Fibroblast of pulmonary artery (primary cell): ENCODE results near the gene XYLT1.

ENCODE experiments used
- DNase-seq: peaks from one replicate; pipeline ENCODE4 v3.0.0-alpha.2; 2010; ENCODE audit warnings: low read depth
- H3K4me3 ChIP-seq: replicated peaks from 2 replicates; pipeline ENCODE4 v1.5.1; 2011; ENCODE audit warnings: low read depth, mild to moderate bottlenecking, control low read depth, low read length, moderate library complexity
- CTCF ChIP-seq: IDR thresholded peaks from 2 replicates; pipeline ENCODE4 v1.5.1; 2011; ENCODE audit warnings: mild to moderate bottlenecking, control low read depth, low read length, inconsistent platforms; ENCODE audit errors: missing control alignments

XYLT1 gene

DNA sequence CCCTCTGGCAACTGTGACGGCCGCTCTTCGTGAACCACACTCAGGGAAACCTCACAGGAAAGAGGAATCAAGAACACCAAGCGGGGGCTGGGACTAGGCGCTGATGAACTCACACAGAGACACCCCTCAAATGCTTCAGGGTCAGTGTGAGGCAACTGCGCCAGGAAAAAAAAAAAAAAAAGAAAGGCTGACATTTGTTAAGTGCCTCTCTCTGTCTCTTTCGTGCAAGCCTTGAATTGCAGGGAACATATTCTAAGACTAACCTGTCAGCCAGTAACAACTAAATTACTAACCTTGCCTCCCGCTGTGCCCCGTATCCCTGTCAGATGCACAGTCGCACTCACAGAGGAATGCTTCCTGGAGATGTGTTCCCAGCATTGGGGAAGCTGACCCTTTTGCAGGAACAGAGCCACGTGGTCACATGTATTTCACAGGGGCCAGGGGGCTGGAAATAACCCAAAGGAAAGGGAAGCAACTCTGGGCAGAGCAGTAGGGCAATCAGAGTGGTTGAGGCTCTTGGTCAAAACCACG lies 247.8 kb downstream of the XYLT1 start:
- no peak for TF ChIP-seq CTCF
- H3K4me3 ChIP-seq = no peak overlapping the region
- no peak for DNase-seq

DNA sequence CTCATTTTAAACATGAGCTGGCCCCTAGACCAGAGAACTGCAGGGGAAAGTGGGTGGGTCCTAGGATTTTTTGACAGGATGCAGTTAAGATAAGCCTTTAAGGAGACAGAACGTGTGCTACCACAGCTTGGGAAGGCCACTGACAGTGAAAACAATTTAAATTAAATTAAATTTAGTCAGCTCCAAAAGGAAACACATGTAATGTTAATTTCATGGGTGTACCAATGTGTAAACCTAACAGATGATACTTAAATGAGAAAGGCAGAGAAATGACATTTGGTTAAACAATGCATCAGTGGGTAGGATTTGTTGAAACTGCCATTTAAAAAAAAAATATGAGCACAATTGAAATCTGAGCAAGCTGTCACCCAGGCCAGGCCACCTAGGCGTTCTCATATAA lies 250.8 kb downstream of the XYLT1 start:
- no peak for DNase-seq
- TF ChIP-seq CTCF = no peak

DNA sequence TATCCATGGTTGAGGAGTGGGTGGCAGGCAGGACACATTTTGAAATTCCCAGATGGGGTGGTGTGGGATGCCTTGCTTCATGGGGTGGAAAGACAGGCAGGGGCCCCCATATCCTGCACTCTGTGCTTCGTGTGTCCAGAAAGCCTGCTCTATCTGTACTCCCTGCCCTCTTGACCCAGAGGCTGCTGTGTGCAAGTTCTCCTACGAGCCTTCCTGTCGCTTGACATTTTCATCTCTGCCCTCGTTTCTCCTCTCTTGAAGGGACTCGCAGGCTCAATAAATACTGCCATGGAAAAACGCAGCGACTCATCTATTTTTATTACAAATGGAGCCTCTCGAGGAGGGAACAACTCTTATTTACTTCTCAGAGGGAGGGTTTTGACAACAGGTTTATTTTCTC lies 254.8 kb downstream of the XYLT1 start:
- no peak overlapping the region for H3K4me3 ChIP-seq
- no peak for TF ChIP-seq CTCF
- no peak for DNase-seq

More for the DNA sequence above, 250.8 kb downstream of the XYLT1 start:
- no peak overlapping the region for H3K4me3 ChIP-seq

GRCh38 chr16:17215306-17215705 lies 255.5 kb downstream of the XYLT1 start:
- no peak for DNase-seq
- TF ChIP-seq CTCF = no peak
- H3K4me3 ChIP-seq = no peak overlapping the region

- H3K4me3 ChIP-seq = no peak overlapping the region
- DNase-seq = no peak
- no peak for TF ChIP-seq CTCF
Measured at GRCh38 chr16:17213974-17214373, 256.8 kb downstream of the XYLT1 start.

DNA sequence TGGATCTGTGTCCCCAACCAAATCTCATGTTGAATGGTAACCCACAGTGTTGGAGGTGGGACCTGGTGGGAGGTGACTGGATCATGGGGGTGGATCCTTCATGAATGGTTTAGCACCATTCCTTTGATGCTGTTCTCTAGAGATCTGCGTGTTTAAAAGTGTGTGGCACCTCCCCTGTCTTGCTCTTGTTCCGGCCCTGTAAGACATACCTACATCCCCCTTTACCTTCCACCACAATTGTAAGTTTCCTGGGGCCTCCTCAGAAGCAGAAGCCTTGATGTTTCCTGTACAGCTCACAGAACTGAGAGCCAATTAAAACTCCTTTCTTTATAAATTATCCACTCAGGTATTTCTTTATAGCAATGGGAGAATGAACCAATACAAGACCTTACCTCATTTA lies 257.7 kb downstream of the XYLT1 start:
- no peak for DNase-seq
- H3K4me3 ChIP-seq = no peak overlapping the region

More for the DNA sequence above, 257.7 kb downstream of the XYLT1 start:
- no peak for TF ChIP-seq CTCF
